NCI-H1092 (cell line): ENCODE data around the gene KMT5B.

Experiments
- DNase-seq: peaks from one replicate; lab custom pipeline; 2025; lab: John Stamatoyannopoulos, UW

The KMT5B gene

DNA sequence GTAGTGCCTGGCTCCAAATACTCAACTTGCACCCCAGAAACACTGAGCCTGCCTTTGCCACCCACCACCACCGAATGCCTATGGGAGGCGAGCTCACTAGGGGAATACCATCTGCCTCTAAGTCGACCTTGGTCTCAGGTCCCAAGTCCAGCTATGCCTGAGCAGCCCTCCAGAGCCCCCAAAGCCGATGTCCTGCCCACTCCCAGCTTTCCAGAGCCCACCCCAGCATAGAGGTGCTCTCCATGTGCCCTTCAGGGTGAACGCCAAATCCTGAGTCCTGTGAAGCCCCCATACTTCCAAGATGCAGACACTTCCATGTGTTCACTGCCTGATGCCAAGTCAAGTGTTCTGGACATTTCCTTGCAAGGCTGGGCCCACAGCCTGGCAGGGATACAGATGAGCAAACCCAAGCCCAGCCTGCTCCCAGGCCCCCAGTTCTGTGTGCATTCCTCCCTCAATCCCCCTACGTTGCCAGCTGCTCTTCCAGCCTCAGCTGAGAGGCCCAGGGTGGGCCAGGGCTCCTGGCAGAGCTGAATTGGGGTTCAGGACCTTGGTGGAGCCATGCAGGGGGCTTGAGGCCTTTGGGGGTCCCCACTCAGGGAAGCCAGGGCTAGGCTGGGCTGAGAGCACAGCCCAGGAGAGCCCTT lies 2.6 kb upstream of the KMT5B start:
- no peak for DNase-seq

GRCh38 chr11:68215087-68215445 lies 2.0 kb upstream of the KMT5B start:
- no peak for DNase-seq

DNA sequence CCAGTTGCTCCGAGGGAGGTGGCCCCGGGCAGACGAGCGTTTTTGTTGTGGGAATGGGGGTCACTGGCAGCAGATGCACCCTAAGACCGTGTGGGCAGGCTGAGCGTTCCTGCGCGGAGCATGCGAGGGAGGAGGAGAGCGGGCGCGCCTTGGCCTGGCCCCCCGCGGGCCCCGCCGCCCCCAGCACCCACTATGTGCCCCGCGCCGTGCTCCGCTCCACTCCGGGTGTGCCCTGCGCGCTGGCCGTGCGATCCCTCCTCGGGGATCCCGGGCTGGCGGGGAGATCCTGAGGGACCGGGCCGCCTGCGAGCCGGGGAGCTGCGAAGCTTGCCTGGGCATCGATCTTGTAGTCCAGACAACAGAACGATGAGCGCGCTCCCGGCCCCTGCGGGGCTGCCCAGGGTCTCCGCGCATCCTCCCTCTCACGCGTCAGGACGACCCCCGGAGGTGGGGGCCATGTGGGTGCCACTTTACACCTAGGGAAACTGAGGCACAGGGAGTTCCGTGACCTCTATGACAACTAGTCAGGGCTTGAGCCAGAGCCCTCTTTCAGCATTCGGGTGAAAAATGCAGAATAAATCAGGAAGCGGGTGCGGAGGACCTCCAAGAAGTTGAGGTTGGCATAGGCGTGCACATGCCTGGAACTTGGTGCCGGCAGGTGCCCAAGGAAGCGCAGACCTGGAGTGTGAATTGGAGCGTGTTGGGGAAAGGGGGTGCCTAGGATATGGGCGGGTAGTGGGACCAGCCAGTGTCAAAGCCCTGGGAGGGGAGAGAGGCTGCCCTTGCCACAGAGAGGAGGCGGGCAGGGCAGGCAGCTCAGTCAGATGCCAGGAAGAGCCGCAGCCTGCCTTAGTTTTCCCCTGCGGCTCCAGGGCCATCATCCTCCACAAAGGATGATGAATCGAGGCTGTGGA lies 1.3 kb upstream of the KMT5B start:
- DNase-seq, result no peak

GRCh38 chr11:68213555-68214172 lies 568 bp upstream of the KMT5B start:
- DNase-seq, result peak; percentile 95

DNA sequence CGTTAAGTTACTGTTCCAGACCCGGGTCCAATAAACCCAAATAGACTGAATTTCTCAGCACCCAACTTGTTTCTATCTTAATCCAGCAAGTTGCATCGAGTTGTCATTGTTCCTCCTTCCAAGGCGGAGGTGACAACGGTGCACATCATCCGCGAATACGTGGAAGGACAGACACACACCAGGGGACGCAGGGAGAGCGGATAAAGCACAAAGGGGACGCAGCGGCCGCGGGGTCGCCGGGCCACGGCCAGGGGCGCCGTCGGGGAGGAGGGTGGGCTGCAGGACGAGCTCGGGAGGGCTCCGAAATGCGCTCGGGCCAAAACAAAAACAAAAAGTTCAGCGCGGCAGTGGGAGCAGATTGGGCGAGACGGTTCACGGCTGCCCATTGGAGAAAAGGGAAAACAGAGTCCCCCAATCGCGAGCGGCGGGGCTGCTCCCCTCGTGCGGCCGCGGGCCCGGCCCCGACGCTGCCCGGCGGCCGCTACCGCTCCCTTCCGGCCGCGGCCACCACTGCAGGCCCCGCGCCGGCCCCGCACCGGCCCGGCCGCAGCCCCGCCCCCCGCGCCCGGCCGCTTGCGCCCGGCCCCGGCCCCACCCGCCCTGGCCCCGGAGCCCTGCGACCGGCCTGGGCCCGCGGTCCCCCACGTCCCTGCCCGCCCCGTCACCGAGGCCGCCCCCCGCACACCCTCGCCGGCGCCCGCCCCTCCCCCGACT lies 518 bp downstream of the KMT5B start:
- DNase-seq, result peak; percentile 35

DNA sequence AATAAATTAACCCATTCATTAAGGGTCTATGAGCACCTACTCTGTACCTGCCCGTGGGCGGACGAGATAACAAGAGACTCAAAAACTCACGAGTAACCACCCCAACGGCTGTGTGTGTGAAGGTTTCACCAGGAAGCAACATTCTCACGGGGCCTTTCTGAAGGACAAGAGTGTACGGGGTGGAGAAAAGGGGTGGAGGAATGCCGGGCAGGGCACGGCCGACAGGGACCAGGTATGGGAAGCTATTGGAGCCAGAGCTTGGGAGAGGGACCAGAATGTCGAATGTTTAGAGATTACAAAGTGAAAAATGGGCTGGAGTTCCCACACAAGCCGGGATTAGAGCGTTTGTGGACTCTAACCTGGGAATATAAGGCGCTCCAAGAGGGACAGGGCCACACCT lies 1.6 kb downstream of the KMT5B start:
- DNase-seq, result no peak

DNA sequence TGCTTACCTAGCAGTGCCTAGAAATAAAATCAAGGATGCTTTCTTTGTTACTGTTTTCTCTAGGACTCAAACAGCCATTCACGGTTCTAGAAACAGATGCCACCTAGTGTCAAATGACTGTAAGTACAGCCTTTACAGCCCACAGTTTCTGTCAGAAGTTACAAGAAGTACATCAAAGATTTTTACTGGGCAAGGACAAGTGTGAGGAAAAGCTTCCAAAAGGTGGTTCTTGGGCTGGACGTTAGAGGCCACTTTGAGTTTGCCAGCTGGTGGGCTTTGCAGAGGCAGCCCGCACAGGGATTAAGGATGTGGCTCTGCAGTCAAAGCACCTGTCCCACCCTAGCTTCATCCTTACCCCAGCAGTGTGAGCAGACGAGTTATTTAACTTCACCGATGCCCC lies 6.9 kb downstream of the KMT5B start:
- DNase-seq, result peak; percentile 48

- no peak for DNase-seq
Observed at GRCh38 chr11:68204402-68204801, 8.7 kb downstream of the KMT5B start.

DNA sequence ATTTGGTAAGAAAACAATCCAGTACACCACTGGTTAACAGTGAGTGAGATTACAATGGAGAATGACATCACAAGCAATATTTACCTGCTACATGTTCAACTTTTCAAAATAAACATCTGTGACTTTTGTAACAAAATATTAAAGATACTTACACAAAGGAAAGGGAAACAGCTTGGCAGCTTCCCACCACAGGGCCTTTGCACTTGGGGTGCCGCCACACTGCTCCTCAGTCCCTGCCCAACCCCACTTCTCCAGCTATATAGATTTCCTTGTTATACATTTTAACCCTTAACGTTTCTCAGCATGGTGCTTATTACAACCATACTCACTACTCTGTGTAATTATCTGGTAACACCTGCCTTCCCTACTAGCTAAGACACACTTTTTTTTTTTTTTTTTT lies 10.9 kb downstream of the KMT5B start:
- DNase-seq, result no peak

DNA sequence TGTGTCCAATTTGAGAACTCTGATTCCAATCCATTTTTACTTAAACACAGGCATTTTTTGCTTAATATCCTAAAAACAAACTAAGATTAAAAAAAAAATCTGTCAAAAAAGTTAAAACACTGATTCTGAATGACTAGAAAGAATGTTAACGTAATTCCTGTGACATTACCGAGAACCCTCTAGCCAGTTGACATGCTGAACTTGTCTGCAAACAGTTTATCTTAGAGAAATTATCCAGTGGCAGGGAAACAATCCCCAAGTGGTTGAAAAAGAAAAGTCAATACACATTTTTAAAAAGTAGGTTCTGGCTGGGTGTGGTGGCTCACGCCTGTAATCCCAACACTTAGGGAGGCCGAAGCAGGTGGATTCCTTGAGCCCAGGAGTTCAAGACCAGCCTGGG lies 11.6 kb downstream of the KMT5B start:
- no peak for DNase-seq

DNA sequence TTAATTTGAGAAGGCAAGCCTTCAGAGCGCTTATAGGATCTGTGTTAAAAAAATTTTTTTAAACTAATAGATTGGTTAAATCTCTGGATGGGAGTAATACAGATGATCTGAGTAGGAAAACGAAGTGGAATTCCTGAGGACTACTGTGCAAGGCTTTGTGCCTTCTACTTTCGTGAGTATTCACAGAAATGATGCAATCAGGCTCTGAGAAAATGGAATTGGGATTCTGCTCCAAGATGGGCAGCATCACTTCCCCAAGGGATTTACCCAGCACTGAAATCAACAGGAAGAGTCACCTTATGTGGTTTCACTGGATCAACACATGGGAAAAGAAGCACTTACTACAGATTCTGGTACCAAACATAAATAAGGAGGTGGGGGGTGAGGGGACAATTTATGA lies 12.5 kb downstream of the KMT5B start:
- DNase-seq, result no peak

GRCh38 chr11:68199295-68199987 lies 13.7 kb downstream of the KMT5B start:
- no peak for DNase-seq

- DNase-seq, result no peak
Observed at GRCh38 chr11:68196219-68196618, 16.9 kb downstream of the KMT5B start.

DNA sequence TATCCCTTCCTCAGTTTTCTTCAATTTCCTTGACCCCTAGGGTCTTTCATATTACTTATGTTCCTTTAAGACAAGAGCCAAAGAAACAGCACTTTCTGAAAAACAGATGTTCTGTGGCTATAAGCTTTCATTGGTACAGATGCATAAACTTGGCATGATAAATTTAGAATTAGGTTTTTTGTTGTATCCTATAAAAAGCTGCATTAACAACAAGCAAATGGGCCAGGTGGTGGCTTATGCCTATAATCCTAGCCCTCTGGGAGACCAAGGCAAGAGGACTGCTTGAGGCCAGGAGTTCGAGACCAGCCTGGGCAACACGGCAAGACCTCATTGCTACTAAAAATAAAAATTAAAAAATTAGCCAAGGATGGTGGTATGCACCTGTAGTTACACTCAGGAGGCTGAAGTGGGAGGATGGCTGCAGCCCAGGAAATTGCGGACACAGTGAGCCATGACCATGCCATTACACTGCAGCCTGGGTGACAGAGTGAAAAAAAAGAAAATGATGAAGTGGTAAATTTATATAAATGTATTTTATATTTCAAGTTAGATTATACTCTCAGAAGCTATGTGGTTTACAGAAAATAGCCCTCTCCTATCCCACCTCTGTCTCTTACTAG lies 18.3 kb downstream of the KMT5B start:
- DNase-seq, result no peak

DNA sequence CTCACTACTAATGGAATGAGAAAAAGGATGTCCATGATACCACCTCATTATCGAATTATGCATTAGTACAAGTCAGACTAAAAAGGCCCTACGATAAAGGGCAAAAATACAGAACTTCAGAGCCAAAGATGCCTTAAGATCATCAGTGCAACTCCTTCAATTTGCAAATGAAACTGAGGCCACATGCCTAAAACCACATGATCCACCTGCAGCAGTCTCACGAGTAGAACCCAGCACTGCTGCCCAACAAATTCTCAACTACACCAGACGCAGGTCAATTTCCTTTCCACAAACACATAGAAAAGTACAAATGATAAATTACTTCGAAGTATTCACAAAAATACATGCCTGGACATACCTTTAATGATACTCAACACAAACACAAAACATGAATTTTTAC lies 20.1 kb downstream of the KMT5B start:
- no peak for DNase-seq

DNA sequence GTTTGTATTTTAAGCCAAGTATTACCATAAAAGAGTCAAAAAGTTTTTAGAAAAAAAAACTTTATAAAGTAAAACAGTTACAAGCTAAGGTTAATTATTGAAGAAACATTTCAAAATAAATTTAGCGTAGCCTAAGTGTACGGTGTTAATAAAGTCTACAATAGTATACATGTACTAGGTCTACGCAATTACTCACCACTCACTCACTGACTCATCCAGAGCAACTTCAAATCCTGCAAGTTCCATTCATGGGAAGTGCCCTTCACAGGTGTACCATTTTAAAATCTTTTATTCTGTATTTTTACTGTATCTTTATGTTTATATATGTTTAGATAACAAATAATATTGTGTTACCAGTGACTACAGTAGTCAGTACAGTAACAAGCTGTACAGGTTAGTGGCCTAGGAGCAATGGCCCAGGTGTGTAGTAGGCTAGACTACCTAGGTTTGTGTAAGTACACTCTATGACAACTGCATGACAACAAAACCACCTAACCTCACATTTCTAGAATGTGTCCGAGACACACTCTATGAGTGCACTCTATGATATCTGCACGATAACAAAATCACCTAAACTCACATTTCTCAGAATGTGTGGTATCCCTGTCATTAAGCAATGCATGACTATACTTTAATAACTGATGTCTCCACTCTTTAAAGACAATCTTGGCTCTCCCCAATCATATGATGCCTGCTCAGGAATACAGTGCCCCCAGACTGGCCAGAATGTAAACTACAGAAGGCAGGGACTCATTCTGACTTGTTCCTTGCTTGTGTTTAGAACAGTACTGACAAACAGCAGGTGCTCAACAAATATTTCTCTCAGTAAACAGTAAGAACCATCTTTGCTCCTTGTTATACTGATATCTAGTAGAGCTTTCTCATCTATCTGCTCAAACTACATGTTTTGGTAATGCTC lies 21.2 kb downstream of the KMT5B start:
- DNase-seq, result no peak

DNA sequence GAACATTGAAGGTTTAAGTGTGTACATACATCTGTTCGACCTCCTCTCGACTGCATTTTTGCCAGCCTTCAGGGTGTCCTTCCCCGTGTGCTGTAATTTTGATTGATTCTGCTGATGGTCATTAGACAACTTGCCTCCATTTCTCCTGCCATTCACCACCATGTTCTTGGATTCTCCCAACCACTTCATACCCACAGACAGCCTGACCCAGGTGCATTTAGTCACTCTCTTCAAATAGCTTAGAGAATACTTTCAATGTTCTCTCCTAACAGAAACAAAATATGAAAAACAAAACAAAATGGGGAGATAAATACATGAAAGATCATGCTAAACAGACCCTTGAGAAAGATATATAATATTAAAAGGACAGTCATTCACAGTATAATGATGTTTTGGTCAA lies 23.2 kb downstream of the KMT5B start:
- no peak for DNase-seq

DNA sequence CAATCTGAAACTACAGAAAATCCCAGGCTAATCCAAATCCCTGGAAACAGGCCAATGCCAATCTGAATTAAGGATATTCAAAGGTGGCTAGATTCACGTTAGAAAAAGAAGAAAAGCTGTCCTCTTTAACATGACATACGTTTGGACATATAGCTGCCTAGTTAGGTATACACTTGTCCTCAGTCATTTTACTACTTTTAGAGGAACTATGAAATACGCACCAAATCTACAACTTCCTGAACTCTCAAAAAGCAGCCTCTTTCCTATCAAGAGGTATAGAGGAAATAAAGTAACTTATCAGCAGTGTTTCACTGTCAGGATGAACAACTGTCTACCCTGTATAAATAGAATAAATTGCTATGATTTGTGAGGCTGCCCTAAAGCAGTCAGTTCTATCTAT lies 24.0 kb downstream of the KMT5B start:
- no peak for DNase-seq

DNA sequence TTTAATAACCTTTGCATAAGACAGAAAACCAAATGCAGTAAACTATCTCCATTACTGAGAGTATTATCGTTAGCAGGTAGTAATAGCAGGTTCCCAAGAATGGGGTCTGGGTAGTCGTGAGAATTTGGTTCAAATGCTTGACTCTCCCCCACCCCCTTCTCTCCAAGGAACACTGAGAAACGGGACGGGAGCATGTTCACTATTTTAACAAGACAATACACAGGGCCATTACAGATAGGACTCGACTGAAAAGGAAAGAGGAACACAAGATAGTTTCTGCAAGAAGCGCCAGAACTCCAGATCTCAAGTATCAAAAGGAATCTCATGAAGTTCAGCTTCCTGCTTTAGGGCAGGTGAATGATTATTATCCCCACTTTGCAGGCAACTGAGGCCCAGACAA lies 27.0 kb downstream of the KMT5B start:
- DNase-seq, result no peak

DNA sequence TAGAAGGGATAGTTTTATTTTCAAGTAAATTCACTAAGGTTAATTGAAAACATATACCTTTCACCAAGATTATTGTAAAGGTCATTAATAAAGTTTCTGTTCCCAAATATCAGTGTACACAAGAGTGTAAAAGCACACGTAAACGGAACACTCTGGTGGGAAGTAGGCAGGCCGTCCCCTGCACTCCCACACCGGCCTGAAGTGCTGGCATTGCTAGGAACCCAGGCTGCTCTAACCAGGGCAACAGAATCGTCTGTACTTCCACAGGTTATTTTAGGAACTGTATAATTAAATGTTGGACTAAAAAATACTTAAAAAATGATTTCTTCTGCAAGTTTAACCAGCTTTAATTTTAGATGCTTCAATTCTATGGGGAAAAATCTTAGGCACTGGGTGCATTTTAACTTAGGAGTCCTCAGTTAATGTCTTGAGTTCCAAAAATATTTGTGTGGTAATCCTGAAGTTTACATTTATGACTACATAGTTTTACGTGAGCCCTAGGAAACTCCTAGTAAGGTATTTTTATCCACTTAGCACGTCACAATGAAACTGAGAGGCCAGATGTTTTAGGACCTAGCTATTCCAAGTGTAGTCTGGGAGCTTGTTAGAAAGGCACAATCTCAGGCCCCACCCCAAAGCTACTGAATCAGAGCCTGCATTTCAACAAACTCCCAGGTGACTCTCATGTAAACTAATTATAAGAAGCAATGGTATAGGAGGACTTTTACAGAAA lies 31.2 kb downstream of the KMT5B start:
- DNase-seq, result no peak
